K562 (cell line): ENCODE data around the gene VWA3A. TPM values are rescaled to one million over a fixed set of nuclear protein-coding genes. Genes with fewer than 3 reads are reported as not detected.

Source experiments
- CHD7 ChIP-seq: fragments of 200-600 bp; sonication (generic); IDR thresholded peaks from one replicate; pipeline ENCODE4 v1.6.1; 2012; ENCODE audit warnings: mild to moderate bottlenecking, low read depth, low read length, inconsistent platforms
- GATAD2A ChIP-seq: fragments of 450-650 bp; IDR thresholded peaks from 2 replicates; pipeline ENCODE4 v1.6.1; 2017
- HMGXB4 ChIP-seq: sonication (generic); formaldehyde crosslinking; IDR thresholded peaks from 2 replicates; pipeline ENCODE4 v1.8.1; 2023; ENCODE audit warnings: mild to moderate bottlenecking, missing genetic modification reagents
- SMARCC2 ChIP-seq: fragments of 450-650 bp; IDR thresholded peaks from 2 replicates; pipeline ENCODE4 v1.6.1; 2017; ENCODE audit warnings: antibody characterized with exemption, moderate library complexity, mild to moderate bottlenecking, low read depth
- STAG1 ChIP-seq: sonication (generic); formaldehyde crosslinking; IDR thresholded peaks from 2 replicates; pipeline ENCODE4 v1.5.0; 2020; ENCODE audit warnings: missing genetic modification reagents, borderline replicate concordance
- ZNF507 ChIP-seq: conservative IDR thresholded peaks from 2 replicates; pipeline ENCODE4 v1.6.1; 2017; ENCODE audit warnings: missing genetic modification characterization, missing compliant biosample characterization
- ZNF583 ChIP-seq: fragments of 250-450 bp; sonication (Bioruptor Pico); IDR thresholded peaks from 2 replicates; pipeline ENCODE4 v1.4.0; 2020
- polyA plus RNA-seq, 8 experiments: library from polyadenylated mRNA; depleted of rRNA in 4 of 8; stranded (reverse) in 5 of 8; unstranded in 3 of 8; fragments of >200 nt; fragmentation: Nextera tagmentation in 2 of 8; fragmentation: Illumina TruSeq in 1 of 8; extraction: Ambion mirVana in 2 of 8; extraction: Trizol in 1 of 8; gene quantifications; 2 replicates each; pipeline versions ENCODE4 v1.2.1 to v1.2.3, GENCODE V29; 2011 to 2014; ENCODE audit warnings: inconsistent platforms in 1 of 8, missing spikeins in 1 of 8
- total RNA-seq, 7 experiments: library from RNA; depleted of rRNA in 6 of 7; stranded (reverse); fragments of >200 nt in 6 of 7; fragmentation: Illumina TruSeq in 2 of 7; extraction: Trizol in 2 of 7; gene quantifications; 2 replicates each; pipeline versions ENCODE4 v1.2.1 to v1.2.3, GENCODE V29; 2011 to 2021; ENCODE audit warnings: low replicate concordance in 1 of 7

Gene VWA3A
- total and polyA plus RNA-seq, 9 of the 15 experiments (the other 6 are each of a cell fraction or from before 2014, with no cell fraction given): not detected

- TF ChIP-seq CHD7 (no peak), SMARCC2 (no peak), HMGXB4 (no peak), ZNF583 (CRISPR knock-in tag) (0 out of 2 replicates have a peak, but pooled peaks have one; percentile 21), STAG1 (CRISPR knock-in tag) (no peak), ZNF507 (tag) (no peak), GATAD2A (no peak)
- TF ChIP-seq, all 486 proteins: peak for 10
These were observed 14.5 kb upstream of the VWA3A start (continued) for GRCh38 chr16:22077700-22078313.
